WTC11 (cell line): ENCODE measurements around the gene RSBN1L. TPM values are rescaled to one million over a fixed set of nuclear protein-coding genes. Genes with fewer than 3 reads are reported as not detected.

Source experiments
- ATAC-seq: fragments of 200-7000 bp; cut with Tn5 transposase; 2 replicates; pipeline ENCODE4 v1.10.0; 2021; ENCODE audit warnings: mild to moderate bottlenecking, moderate library complexity
- CTCF ChIA-PET: fragments of 300-600 bp; sonication (Branson Sonifier 250); formaldehyde crosslinking; loops from one replicate; lab custom pipeline; 2021; ENCODE audit warnings: antibody characterized with exemption; lab: Charles Lee
- POLR2A ChIA-PET: fragments of 350-600 bp; sonication (Branson Sonifier 250); formaldehyde crosslinking; loops from one replicate; lab custom pipeline; 2021; ENCODE audit warnings: antibody characterized with exemption; lab: Charles Lee
- DNase-seq: peaks from one replicate; pipeline ENCODE4 v3.0.0; 2021; ENCODE audit warnings: low spot score
- H3K27ac Mint-ChIP-seq: 2 replicates; pipeline ENCODE4 v1.8.0; 2021; ENCODE audit warnings: mixed read lengths
- H3K27me3 Mint-ChIP-seq: 2 replicates; pipeline ENCODE4 v1.8.0; 2021; ENCODE audit warnings: low read depth, mild to moderate bottlenecking, moderate library complexity, mixed read lengths
- H3K36me3 Mint-ChIP-seq: 2 replicates; pipeline ENCODE4 v1.8.0; 2021; ENCODE audit warnings: mixed read lengths
- H3K4me1 Mint-ChIP-seq: 2 replicates; pipeline ENCODE4 v1.8.0; 2022; ENCODE audit warnings: mixed read lengths
- H3K4me3 Mint-ChIP-seq: 2 replicates; pipeline ENCODE4 v1.8.0; 2021; ENCODE audit warnings: mild to moderate bottlenecking, moderate library complexity, mixed read lengths
- H3K9me3 Mint-ChIP-seq: 2 replicates; pipeline ENCODE4 v1.8.0; 2021; ENCODE audit warnings: mixed read lengths
- CREM ChIP-seq: sonication (generic); formaldehyde crosslinking; IDR thresholded peaks from 2 replicates; pipeline ENCODE4 v1.8.1; 2022; ENCODE audit warnings: mild to moderate bottlenecking, missing genetic modification reagents, moderate library complexity
- E2F1 ChIP-seq: sonication (generic); formaldehyde crosslinking; IDR thresholded peaks from 2 replicates; pipeline ENCODE4 v1.8.0; 2022; ENCODE audit warnings: mild to moderate bottlenecking, missing genetic modification reagents
- E2F5 ChIP-seq: sonication (generic); formaldehyde crosslinking; IDR thresholded peaks from 2 replicates; pipeline ENCODE4 v1.8.1; 2022; ENCODE audit warnings: mild to moderate bottlenecking, moderate library complexity, missing genetic modification reagents
- ELF4 ChIP-seq: sonication (generic); formaldehyde crosslinking; IDR thresholded peaks from 2 replicates; pipeline ENCODE4 v1.8.1; 2022; ENCODE audit warnings: low read depth, mild to moderate bottlenecking, moderate library complexity, missing genetic modification reagents
- EMX1 ChIP-seq: fragments of 250-450 bp; sonication (Bioruptor Pico); IDR thresholded peaks from 2 replicates; pipeline ENCODE4 v1.8.0; 2021; ENCODE audit warnings: mild to moderate bottlenecking
- ERG ChIP-seq: fragments of 250-450 bp; sonication (Bioruptor Pico); IDR thresholded peaks from 2 replicates; pipeline ENCODE4 v1.8.0; 2021; ENCODE audit warnings: mild to moderate bottlenecking
- ESRRA ChIP-seq: sonication (generic); formaldehyde crosslinking; IDR thresholded peaks from 2 replicates; pipeline ENCODE4 v1.8.1; 2022; ENCODE audit warnings: mild to moderate bottlenecking, missing genetic modification reagents, borderline replicate concordance
- FOXK1 ChIP-seq: sonication (generic); formaldehyde crosslinking; IDR thresholded peaks from 2 replicates; pipeline ENCODE4 v1.8.0; 2022; ENCODE audit warnings: mild to moderate bottlenecking, moderate library complexity, missing genetic modification reagents
- GABPB1 ChIP-seq: sonication (generic); formaldehyde crosslinking; IDR thresholded peaks from 2 replicates; pipeline ENCODE4 v1.8.1; 2023; ENCODE audit warnings: mild to moderate bottlenecking, missing genetic modification reagents
- GRHL2 ChIP-seq: fragments of 250-450 bp; sonication (Bioruptor Pico); IDR thresholded peaks from 2 replicates; pipeline ENCODE4 v1.8.0; 2022; ENCODE audit warnings: mild to moderate bottlenecking, moderate library complexity; ENCODE audit not compliant: insufficient replicate concordance, severe bottlenecking
- GTF2I ChIP-seq: fragments of 250-450 bp; sonication (Bioruptor Pico); conservative IDR thresholded peaks from 2 replicates; pipeline ENCODE4 v1.4.0; 2021; ENCODE audit warnings: mild to moderate bottlenecking
- MYBL2 ChIP-seq: sonication (generic); formaldehyde crosslinking; IDR thresholded peaks from 2 replicates; pipeline ENCODE4 v1.8.1; 2023; ENCODE audit warnings: mild to moderate bottlenecking, moderate library complexity, missing genetic modification reagents
- NFE2L1 ChIP-seq: sonication (generic); formaldehyde crosslinking; IDR thresholded peaks from 2 replicates; pipeline ENCODE4 v1.8.1; 2023; ENCODE audit warnings: missing genetic modification reagents
- NFYB ChIP-seq: sonication (generic); formaldehyde crosslinking; conservative IDR thresholded peaks from 2 replicates; pipeline ENCODE4 v1.8.0; 2022; ENCODE audit warnings: low read depth, missing genetic modification reagents
- PRRX2 ChIP-seq: fragments of 250-450 bp; sonication (Bioruptor Pico); IDR thresholded peaks from 2 replicates; pipeline ENCODE4 v1.8.0; 2021; ENCODE audit warnings: mild to moderate bottlenecking
- RORB ChIP-seq: fragments of 250-450 bp; sonication (Bioruptor Pico); IDR thresholded peaks from 2 replicates; pipeline ENCODE4 v1.9.0; 2021; ENCODE audit warnings: mild to moderate bottlenecking
- SOX15 ChIP-seq: fragments of 250-450 bp; sonication (Bioruptor Pico); IDR thresholded peaks from 2 replicates; pipeline ENCODE4 v1.9.0; 2021; ENCODE audit warnings: mild to moderate bottlenecking
- SP1 ChIP-seq: sonication (generic); formaldehyde crosslinking; conservative IDR thresholded peaks from 2 replicates; pipeline ENCODE4 v1.8.1; 2022; ENCODE audit warnings: missing genetic modification reagents
- TEAD1 ChIP-seq: sonication (generic); formaldehyde crosslinking; IDR thresholded peaks from 2 replicates; pipeline ENCODE4 v1.8.0; 2022; ENCODE audit warnings: mild to moderate bottlenecking, missing genetic modification reagents
- TP53 ChIP-seq: sonication (generic); formaldehyde crosslinking; IDR thresholded peaks from 2 replicates; pipeline ENCODE4 v1.8.1; 2023; ENCODE audit warnings: mild to moderate bottlenecking, missing genetic modification reagents
- USF1 ChIP-seq: sonication (generic); formaldehyde crosslinking; IDR thresholded peaks from 2 replicates; pipeline ENCODE4 v1.8.0; 2022; ENCODE audit warnings: mild to moderate bottlenecking, missing genetic modification reagents
- ZMAT4 ChIP-seq: fragments of 250-450 bp; sonication (Bioruptor Pico); IDR thresholded peaks from 2 replicates; pipeline ENCODE4 v1.9.0; 2021; ENCODE audit warnings: mild to moderate bottlenecking
- ZNF121 ChIP-seq: sonication (generic); formaldehyde crosslinking; IDR thresholded peaks from 2 replicates; pipeline ENCODE4 v1.8.0; 2023; ENCODE audit warnings: missing genetic modification reagents
- ZNF671 ChIP-seq: fragments of 250-450 bp; sonication (Bioruptor Pico); IDR thresholded peaks from 2 replicates; pipeline ENCODE4 v1.8.0; 2021; ENCODE audit warnings: mild to moderate bottlenecking
- total RNA-seq: library from RNA; stranded (reverse); gene quantifications from 3 replicates; pipeline ENCODE4 v1.2.3, GENCODE V29; 2021

RSBN1L gene
- total RNA-seq, 1 experiment from 2014 or later: 16.8 TPM

GRCh38 chr7:77738382-77738781 is 42.1 kb downstream of the RSBN1L start:
- peak overlapping the region; percentile 46; the same call in 1 of the 2 replicates for H3K27ac Mint-ChIP-seq
- ATAC-seq: no peak

GRCh38 chr7:77738871-77739270 is 42.6 kb downstream of the RSBN1L start:
- ATAC-seq (no peak), DNase-seq (no peak)
- Mint-ChIP-seq H3K27me3 (no peaks in the 10 kb centered on the region), H3K36me3 (peaks cover 11% of the 10 kb centered on the region), H3K9me3 (no peaks in the 10 kb centered on the region), H3K27ac (peak overlapping the region; percentile 82), H3K4me1 (no peaks in the 10 kb centered on the region), H3K4me3 (no peak overlapping the region)
- TF ChIP-seq SOX15 (no peak), E2F1 (no peak), TEAD1 (CRISPR knock-in tag) (no peak), GABPB1 (CRISPR knock-in tag) (no peak), GRHL2 (CRISPR knock-in tag) (no peak), NFYB (CRISPR knock-in tag) (no peak), ESRRA (no peak), PRRX2 (CRISPR knock-in tag) (no peak), CREM (CRISPR knock-in tag) (no peak), ZNF121 (CRISPR knock-in tag) (no peak), SP1 (no peak), EMX1 (CRISPR knock-in tag) (no peak), RORB (CRISPR knock-in tag) (no peak), E2F5 (no peak), GTF2I (no peak)
- ChIA-PET POLR2A (interaction anchor here (0.6 kb wide), 1 partner anchor 63 kb away, joined by 6 read pairs; no protein-coding TSS in a partner anchor), CTCF (no interaction called here)

More at GRCh38 chr7:77738382-77738781, 42.1 kb downstream of the RSBN1L start:
- Mint-ChIP-seq H3K36me3 (peaks cover 7% of the 10 kb centered on the region), H3K27me3 (no peaks in the 10 kb centered on the region), H3K9me3 (no peaks in the 10 kb centered on the region)
- TF ChIP-seq NFE2L1 (CRISPR knock-in tag) (no peak), TP53 (CRISPR knock-in tag) (no peak), ELF4 (CRISPR knock-in tag) (no peak), ZMAT4 (CRISPR knock-in tag) (no peak), ERG (CRISPR knock-in tag) (no peak), FOXK1 (CRISPR knock-in tag) (no peak), MYBL2 (CRISPR knock-in tag) (no peak), TEAD1 (CRISPR knock-in tag) (no peak), USF1 (CRISPR knock-in tag) (no peak), GABPB1 (CRISPR knock-in tag) (no peak), ESRRA (no peak), ZNF671 (CRISPR knock-in tag) (no peak)
- TF ChIP-seq, all 79 proteins: peak for 0
- no peaks in the 10 kb centered on the region for H3K4me1 Mint-ChIP-seq
- DNase-seq: no peak
- POLR2A ChIA-PET: no interaction called here
- H3K4me3 Mint-ChIP-seq: no peak overlapping the region
- CTCF ChIA-PET: interaction anchor here (0.6 kb wide), 1 partner anchor 406 kb away, joined by 3 read pairs; no protein-coding TSS in a partner anchor
